ENCODE measurements around the gene ZIM2. TPM values are rescaled to one million over a fixed set of nuclear protein-coding genes. Genes with fewer than 3 reads are reported as not detected.
"Not testable (repeated sequence)": the region's sequence is repeated elsewhere in the genome, so short reads cannot be mapped to it uniquely, and the experiment has no call there.

Gene ZIM2
- 0.41 and 0.50 TPM in 2 replicates for polyA plus RNA-seq (2014; cell fraction: cytosol; rRNA removed)
- polyA plus RNA-seq (2014; cell fraction: nucleus; rRNA removed) = 0.77 and 1.2 TPM in 2 replicates

DNA sequence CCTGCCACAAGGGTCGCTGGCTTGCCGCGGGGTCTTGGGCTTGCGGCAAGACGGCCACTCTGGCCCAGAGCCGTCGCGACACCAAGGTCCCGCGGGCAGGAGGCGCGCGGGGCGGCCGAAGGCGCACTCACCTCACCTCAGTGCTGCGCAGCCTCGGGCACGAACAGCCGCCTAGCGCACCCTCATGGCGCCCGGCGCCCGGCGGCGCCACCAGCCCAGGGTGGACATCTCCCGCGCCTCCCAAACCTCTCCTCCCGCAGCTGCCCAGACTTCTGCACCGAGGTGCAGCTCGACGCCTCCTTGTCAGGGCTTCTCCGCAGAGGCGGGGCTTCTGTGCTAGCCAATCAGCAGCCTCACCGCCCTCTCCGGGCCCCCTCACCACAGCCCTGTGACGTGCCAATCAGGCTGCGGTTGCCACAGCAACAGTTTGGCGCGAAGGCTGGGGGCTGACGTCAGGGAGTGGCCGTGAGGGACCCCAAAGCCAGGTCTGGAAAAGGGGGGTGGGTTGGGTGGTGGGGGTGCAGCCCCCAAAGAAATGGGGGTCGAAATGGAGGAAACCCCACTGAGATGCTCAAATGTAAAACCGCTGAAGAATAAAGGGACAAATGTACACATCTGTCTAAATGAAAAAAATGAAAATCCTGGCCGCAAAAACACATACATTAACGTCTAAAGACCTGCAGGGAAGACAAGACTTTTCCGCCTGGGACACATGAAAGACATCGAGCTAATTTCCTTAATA, at the start of gene ZIM2, which contains the start of gene PEG3:
ZIM2 (minus strand) TSS at position 276 of the 742 bp plus-strand sequence. CDS start 16,449 bp downstream, outside the sequence.
PEG3 (minus strand) TSS at position 276 of the 742 bp plus-strand sequence. CDS start 16,071 bp downstream, outside the sequence.
- peak; percentile 90 for DNase-seq (ENCODE audit: low spot score)

DNA sequence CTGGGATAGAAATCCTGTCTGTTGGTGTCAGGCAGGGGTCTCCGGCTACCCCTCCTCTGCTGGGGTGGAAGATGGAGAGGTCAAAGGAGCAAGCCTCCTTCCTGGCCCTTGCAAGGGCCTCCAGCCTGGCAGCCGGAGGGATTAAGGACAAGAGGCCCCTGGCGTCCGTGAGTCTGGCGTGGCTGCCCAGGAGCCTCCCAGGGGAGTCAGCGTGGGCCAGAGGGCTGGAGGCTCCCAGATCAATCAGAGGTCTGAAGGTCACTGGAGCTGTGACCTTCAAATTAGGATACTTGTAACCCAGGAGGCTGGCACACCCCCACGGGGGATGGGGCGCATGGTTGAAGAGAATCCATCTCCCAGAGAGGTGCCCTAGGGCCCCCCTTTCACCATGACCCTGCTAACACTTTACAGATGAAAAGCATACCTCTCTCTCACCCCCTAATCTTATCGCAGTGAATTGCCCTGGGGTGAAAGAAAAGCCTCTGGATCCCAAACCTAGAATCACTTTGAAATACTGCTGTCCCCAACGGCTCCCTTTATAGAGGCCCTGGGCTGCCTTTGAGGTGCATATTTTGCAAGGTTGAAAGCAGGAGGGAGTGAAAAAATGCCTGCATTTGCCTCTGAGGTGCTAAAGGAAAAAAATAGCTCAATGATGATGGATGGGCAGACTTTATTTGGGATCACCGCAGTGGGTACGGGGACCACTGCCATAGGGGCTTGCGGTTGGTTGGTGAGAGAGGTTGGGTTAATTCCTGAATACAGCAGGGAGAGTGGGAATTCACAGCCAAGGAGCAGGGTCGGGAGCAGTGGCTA, 44.9 kb upstream of the ZIM2 start:
- no peak for DNase-seq (ENCODE audit: low spot score)

DNA sequence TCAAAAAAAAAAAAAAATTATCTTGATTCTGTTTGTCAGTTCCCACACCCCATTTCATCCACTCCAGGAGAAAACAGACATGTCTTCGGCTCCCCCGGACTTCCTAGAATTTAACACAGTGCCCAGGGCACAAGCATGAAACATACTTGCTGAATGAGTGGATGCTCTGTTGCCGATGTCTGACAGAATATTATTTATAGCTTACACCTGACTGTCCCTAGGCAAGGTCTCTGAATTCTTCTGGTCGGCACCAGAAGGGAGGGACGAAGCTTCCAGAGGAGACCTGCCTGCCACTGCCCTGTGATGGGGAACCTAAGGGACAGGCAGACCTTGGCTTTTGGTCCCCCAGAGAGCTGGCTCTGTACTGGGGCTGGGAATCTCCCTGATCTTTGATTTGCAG, 43.9 kb upstream of the ZIM2 start:
- no peak for DNase-seq (ENCODE audit: low spot score)

DNA sequence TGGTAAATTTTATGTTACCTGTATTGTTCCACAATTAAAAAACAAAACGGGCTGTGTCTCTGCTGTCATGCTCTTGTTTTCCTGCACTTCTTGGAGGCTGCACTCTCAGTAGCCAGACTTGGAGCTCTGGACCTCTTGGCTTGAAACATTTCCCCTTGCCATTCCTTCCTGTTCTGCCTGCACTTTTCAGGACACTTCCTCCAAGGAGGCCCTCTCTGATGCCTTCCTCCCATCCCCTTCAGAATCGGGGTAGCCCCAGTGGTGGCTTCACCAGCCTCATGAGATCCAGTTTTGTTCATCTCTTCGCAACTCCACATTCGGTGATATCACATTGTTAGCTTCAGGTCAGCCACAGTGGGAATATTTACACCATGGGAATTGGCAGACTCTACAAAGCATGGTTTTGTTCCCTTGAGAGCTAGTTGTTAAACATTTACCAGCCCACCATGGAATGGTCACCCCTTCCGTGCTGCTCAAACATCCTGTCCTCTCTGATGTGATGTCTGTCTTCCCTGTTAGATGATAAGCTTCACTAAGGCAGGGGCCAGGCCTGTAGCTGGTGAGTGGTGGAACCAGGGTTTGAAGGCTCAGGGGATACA, 40.2 kb upstream of the ZIM2 start:
- no peak for DNase-seq (ENCODE audit: low spot score)

DNA sequence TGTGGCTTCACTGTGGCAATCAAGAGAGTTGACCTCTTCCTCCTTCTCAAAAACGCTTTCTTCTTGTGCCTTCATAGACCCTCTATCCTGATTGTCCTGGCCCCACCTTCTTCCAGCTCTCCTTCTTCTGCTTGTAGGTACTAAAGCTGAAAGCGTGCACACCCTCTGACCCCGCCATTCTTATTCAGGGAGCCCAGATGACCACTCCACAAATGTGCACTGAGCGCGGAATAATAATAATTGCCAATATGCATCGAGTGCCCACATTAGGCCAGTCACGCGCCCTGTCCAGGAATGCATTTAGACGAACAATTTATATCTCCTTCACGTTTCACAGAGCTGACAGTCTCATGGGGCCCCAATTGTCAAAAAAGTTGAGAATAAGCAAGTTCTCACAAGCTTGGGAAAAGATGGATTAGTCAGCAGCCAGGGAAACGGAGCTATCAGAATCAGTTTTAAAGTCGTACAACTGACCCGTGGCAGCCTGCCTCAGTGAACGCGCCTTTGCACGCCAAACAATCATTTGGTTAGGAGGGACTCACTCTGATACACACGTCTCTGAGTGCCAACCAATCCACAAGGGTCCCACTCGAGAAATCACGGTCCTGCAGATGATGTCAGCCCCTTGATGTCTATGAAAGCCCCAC, 36.7 kb upstream of the ZIM2 start:
- no peak for DNase-seq (ENCODE audit: low spot score)

DNA sequence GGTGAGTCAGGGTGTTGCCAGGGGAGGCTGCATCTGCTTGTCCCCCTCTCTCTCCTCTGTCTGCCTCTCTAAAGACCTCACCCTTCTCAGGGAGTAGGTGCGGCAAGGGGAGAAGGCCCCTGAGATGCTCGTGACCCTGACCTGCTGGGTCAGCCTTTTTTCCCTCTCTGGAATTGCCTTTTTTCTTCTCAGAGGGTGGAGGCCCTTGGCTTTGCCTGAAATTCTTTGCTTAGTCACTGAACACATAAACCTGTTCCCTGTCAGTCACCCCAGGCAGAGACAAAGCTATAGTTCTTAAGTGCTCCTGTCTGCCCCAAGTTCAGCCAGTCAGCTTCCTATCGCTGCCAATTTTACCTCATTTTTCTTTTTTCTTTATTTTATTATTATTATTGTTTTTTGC, 35.2 kb upstream of the ZIM2 start:
- DNase-seq (ENCODE audit: low spot score) = no peak

DNA sequence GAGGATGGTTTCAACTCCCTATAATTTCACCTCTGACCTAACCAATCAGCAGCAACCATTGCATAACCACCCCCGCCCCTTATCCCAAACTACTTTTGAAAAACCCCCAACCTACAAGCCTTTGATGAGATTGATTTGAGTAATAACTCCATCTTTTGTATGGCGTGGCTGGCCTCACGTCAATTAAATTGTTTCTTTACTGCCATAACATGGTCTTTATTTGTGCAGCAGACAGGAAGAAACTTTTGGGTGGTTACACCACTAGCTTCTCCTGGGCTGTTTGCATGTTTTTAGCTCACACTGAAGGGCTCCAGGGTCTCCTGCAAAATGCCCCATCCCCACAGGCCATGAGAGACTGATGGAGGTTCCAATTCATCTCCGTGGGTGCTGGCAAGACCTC, 34.0 kb upstream of the ZIM2 start:
- no peak for DNase-seq (ENCODE audit: low spot score)

DNA sequence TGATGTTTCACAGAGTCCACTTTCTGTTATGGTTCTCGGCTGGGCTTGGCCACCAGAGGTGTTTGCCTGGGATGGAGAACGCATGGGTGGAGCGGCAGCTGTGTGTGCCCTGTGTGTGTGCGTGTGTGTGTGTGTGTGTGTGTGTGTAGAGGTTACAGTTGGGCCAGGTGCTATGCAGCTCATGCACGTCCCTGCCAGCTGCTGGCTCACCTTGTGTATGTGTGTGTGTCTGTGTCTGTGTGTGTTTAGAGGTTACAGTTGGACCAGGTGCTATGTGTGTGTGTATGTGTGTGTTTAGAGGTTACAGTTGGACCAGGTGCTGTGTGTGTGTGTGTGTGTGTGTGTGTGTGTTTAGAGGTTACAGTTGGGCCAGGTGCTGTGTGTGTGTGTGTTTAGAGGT, 33.0 kb upstream of the ZIM2 start:
- no peak for DNase-seq (ENCODE audit: low spot score)

DNA sequence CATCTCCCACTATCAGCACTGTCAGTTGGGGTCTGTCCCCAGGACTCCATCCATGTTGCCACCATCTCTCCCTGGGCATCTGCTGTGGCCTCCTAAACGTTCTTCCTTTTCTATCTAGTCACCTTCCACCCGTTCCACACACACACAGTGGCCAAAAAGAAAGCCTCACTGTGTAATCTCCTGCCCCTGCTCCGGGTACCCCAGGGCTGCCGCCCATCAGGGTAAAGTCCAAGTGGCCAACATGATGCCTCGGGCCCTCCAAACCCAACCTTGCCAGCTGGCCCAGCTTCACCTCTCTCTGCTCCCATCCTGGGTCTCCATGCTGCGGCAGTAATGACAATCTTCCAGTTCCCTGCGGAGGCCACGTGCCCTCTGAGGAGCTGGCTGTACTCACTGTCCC, 29.4 kb upstream of the ZIM2 start:
- no peak for DNase-seq (ENCODE audit: low spot score)

DNA sequence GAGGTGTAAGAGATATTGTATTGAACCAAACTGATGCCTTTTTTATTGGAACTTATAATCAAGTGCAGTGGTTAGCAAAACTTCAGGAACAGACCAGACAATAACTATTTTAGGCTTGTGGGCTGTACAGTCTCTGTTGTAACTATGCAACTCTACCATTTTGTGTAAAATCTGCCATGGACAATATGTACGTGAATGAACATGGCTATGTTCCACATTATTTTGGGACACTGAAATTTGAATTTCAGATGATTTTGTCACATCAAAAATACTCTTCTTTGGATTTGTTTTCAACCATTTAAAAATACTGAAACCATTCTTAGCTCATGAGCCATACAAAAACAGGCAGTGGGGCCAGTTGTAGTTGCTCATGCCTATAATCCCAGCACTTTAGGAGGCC, 27.9 kb upstream of the ZIM2 start:
- no peak for DNase-seq (ENCODE audit: low spot score)

DNA sequence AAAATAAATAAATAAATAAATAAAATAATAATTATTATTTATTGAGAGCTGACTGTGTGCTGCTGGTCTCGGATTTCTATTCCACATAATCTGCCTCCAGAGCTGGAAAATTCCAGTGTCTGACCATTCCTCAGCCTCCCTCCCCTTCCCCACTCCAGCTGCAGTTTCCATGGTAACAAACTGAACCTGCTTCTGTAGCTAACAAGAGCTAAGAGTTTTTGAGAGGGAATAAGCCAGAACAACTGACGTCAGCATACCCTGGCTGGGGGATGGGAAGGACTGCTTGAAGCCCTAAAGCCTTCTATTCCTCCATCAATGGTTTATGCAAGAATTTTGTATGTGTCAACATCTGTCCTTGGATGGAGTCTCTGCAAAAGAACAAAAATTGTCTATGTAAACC, 26.0 kb upstream of the ZIM2 start:
- DNase-seq (ENCODE audit: low spot score) = peak; percentile 41

DNA sequence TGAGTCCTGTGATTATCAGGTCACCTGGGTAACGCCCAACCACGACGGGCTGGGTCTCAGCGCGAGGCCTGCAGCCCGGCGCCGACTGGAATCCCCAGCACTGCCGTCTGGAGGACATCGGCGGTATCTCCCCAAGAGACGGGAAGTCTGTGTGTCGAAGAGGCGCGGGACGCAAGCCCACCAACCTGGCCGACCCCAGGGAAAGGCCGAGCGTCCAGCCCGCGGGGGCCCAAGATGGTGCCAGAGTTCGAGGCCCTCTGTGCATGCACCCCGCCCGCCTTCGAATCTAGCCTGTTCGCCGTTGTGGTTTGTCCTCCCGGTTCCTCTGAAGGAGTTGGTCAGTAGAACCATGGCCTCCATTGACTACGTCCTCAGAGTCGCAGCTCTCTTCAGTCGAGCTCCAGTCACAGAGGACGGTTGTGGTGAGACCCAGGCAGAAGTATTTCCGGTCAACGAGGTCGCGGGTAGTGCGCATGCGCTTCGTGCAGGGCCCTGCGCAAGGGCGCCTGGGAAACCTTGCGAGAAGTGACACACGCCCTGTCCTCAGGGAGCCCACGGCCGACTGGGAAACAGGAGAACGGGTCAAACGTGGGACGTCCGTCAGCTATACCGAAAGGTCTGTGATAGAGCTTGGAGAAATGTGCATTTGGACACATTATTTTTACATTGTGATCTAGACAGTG, 24.1 kb upstream of the ZIM2 start:
- no peak for DNase-seq (ENCODE audit: low spot score)

DNA sequence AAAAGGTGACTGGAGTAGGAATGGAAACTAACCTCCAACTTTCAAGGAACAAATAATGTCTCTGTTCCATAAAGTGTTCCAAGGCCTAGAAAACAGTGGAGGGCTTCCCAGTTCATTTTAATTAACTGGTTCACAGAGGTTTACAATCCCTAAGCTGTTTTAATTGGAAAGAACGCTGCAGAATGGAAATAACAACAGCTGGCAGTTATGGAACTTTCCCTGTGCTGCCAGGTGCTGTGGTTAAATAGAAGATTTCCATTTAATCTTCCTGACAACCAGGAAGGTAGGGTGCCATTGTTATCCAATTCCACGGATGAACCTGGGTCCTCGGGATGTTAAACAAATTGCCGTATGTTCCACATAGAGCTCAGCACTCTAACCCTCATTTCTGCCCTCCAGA, 22.2 kb upstream of the ZIM2 start:
- DNase-seq (ENCODE audit: low spot score) = no peak

DNA sequence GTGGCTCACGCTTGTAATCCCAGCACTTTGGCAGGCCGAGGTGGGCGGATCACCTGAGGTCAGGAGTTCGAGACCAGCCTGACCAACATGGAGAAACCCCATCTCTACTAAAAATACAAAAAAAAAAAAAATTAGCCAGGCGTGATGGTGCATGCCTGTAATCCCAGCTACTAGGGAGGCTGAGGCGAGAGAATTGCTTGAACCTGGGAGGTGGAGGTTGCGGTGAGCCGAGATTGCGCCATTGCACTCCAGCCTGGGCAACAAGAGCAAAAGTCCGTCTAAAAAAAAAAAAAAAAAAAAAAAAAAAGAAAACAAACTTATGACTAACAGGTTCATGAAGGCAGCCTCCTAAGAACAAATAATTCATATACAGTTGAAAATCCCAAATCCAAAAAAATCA, 19.9 kb upstream of the ZIM2 start:
- DNase-seq (ENCODE audit: low spot score) = not testable (repeated sequence)

DNA sequence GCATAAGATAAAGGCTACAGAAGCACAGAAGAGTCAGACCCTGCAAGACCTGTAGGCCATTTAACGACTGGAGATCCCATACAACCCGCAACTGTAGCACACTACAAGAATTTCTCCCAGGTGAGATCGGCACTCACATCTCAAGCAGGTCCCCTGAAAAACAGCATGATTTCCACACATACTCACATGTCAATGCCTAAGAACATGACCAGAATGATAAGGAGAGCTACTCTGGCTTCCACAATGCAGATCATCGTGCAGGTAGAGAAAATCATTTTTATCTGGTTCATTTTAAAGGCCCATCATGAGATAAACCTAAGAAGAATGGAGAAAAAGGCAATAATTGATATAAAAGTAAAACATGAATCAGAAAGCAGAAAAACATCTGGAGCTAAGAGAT, 17.5 kb upstream of the ZIM2 start:
- no peak for DNase-seq (ENCODE audit: low spot score)

DNA sequence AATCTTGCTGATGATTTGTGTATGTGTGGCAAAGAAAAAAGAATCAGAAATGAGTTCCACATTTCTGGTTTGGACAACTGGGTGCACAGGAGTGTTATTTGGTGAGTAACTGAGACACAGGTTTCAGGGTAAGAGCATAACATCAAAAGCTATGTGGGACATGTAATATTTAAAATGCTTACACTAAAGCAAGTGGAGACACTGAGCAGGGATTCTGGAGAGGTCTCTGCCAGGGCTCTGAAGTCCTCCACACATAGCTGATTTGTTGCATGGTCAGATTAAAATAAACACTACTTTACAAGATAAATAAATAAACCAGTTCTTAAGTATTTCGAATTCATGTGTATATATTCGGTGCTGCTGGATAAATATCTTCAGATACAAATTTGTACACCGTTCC, 16.3 kb upstream of the ZIM2 start:
- no peak for DNase-seq (ENCODE audit: low spot score)

DNA sequence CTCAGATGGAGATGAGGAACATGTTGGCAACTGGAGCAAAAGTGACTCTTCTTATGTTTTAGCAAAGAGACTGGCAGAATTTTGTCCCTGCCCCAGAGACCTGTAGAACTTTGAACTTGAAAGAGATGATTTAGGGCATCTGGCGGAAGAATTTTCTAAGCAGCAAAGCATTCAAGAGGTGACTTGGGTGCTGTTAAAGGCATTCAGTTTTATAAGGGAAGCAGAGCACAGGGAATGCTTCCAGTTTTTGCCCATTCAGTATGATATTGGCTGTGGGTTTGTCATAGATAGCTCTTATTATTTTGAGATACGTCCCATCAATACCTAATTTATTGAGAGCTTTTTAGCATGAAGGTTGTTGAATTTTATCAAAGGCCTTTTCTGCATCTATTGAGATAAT, 11.8 kb upstream of the ZIM2 start:
- DNase-seq (ENCODE audit: low spot score) = not testable (repeated sequence)

DNA sequence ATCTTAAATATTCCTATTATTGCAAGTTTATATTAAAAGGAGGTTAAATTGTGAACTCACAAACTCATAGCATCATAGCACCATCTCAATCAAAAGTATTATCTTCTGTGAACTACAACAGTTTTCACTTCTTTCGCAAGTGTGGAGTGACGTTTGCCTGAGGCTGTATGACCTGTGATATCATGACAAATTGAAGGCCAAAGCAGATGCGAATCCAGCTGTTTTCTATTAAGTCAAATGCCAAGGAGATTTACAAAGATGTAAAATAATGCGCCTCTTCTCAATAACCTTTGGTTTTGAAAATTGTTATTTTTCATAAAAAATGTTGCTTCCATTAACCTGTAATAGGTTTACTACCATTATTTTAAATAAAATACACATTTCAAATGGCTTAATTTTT, 7.6 kb upstream of the ZIM2 start:
- DNase-seq (ENCODE audit: low spot score) = no peak

DNA sequence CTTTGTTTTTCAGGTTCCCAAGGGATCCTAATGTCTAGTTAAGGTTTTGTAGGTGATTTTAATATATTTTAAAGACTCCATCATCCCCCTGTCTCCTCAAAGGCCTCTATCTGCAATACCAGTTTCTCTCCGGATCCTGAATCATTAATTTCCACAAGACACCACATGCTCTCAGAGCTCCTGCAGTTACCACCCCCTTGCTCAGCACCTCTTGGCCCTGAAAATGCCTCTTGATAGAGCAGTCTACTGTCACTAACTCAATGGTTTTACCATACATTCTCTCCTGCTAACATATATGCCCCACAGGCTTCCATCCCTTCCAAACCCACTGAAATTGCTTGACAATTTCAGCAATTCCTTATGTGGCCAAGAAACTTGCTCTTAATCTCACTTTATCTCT, 1.9 kb upstream of the ZIM2 start:
- DNase-seq (ENCODE audit: low spot score) = no peak

DNA sequence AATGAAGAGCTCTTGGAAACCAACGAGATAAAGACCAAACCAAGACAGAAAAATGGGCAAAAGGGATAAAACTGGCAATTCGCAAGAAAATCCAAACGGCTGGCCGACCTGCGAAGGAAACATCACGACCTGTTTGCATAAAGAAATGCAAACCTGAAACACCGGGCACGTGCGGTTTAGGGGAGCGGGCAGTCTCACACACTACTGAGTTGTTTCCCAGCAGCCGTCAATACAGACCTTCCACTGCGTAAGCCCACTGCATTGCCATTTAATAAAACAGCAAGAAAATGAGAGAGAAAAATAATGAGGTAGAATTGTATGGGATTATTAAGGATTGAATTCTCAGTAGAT, 642 bp upstream of the ZIM2 start:
- DNase-seq (ENCODE audit: low spot score) = no peak
